ENCODE measurements around the gene CALD1. TPM values are rescaled to one million over a fixed set of nuclear protein-coding genes. Genes with fewer than 3 reads are reported as not detected.

CALD1 gene
- polyA plus RNA-seq (2012; ENCODE audit: missing spikeins), result 0.55 TPM

DNA sequence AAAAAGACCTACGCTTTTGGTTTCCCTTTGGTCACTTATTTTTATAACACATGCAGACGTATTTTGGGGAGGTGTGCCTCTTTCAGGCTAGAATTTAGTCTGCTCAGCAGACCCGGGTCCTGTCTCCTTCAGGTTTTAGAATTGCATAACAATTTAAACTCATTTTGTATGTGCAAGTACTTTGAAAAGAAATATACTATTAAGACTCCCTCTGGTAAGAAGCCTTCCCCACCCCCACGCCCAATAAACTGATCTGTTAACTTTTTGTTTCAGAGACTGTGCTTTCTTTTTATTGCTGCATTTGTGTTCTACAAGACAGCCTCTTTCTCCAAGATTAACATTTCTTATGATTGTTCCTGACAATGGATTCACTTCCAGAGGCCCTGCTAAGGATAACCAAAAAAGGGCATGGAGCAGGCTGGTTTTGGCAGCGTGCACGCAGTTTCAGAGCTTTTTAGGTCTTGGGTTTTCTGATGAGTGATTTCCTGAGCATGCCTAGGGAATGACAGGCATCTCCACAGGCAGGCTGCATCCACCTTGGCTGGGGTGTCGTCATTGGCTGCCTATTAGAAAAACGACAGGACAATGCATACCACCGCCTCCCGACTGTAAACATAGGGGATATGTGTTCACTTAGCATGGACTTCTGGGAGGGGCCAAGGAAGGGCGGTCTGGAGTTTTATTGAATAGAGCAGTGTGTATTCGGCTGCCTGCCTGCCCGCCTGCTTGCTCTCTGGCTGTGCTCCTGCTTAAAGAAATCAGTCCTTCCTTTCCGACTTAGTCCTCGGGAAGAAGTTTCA is at the start of gene CALD1:
CALD1 (plus strand) TSS at position 694 of the 800 bp plus-strand sequence. CDS start 88,100 bp downstream, outside the sequence.
- FAIRE-seq (no peak), DNase-seq (ENCODE audit: insufficient read length) (no peak)
- no peak for TF ChIP-seq POLR2A (IDR thresholded peaks at IDR 0.05; ENCODE audit: low read depth, low read length)
- TF ChIP-seq TAF1 (IDR thresholded peaks at IDR 0.05; ENCODE audit: borderline replicate concordance, low read depth, low read length), result no peak
- TF ChIP-seq POLR2AphosphoS5 (IDR thresholded peaks at IDR 0.05; ENCODE audit: low read depth, low read length), result no peak

- no peak for TF ChIP-seq POLR2A (IDR thresholded peaks at IDR 0.05; ENCODE audit: low read depth, low read length)
- no peak for TF ChIP-seq POLR2AphosphoS5 (IDR thresholded peaks at IDR 0.05; ENCODE audit: low read depth, low read length)
- TF ChIP-seq TAF1 (IDR thresholded peaks at IDR 0.05; ENCODE audit: borderline replicate concordance, low read depth, low read length), result no peak
- no peak for DNase-seq (ENCODE audit: insufficient read length)
- no peak for FAIRE-seq
Observed at GRCh38 chr7:134729895-134730294, 49.5 kb upstream of the CALD1 start.

GRCh38 chr7:134730411-134730829 is 49.0 kb upstream of the CALD1 start:
- FAIRE-seq (no peak), DNase-seq (ENCODE audit: insufficient read length) (no peak)
- TF ChIP-seq POLR2AphosphoS5 (IDR thresholded peaks at IDR 0.05; ENCODE audit: low read depth, low read length) (no peak), POLR2A (IDR thresholded peaks at IDR 0.05; ENCODE audit: low read depth, low read length) (no peak)

DNA sequence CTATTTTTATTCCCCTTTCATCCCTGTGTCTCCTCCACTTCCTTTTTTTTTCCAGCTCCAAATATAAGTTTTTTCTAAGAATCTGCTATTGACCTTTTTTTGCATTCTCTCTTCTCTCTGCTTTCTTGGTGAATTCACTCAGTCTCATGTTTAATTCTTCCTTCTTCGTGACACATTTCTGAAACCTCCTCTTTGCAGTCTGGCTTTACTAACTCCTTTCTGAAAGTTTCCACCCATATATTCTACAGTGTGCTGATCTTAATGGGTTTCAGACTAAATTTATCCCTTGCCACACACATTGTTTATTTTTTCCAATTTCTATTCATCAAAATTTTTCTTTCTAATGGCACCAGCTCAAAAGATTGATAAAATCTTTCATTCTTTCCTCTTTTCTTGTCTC is 47.8 kb upstream of the CALD1 start:
- no peak for DNase-seq (ENCODE audit: insufficient read length)
- no peak for FAIRE-seq
- no peak for TF ChIP-seq POLR2A (IDR thresholded peaks at IDR 0.05; ENCODE audit: low read depth, low read length)

DNA sequence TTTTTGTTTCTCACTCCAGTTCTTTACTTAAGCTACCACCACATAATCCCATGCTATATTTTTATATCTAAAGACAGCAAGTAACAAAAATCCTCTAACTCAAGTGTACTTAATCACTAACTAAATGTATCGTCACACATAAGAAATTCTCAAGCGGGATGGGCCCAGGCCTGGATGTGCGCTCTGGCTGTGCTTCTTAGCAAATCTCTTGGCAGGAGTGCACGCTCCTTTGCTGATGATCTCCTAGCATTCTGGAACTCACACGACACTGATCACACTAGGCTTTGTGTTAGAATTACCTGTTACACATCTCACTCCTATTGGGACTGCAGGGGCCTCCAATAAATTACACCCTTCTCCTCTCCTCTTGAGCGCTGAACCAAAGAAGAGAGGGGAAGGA is 46.7 kb upstream of the CALD1 start:
- FAIRE-seq (no peak), DNase-seq (ENCODE audit: insufficient read length) (no peak)
- TF ChIP-seq POLR2AphosphoS5 (IDR thresholded peaks at IDR 0.05; ENCODE audit: low read depth, low read length), result no peak
- no peak for TF ChIP-seq POLR2A (IDR thresholded peaks at IDR 0.05; ENCODE audit: low read depth, low read length)
- TF ChIP-seq TAF1 (IDR thresholded peaks at IDR 0.05; ENCODE audit: borderline replicate concordance, low read depth, low read length), result no peak

DNA sequence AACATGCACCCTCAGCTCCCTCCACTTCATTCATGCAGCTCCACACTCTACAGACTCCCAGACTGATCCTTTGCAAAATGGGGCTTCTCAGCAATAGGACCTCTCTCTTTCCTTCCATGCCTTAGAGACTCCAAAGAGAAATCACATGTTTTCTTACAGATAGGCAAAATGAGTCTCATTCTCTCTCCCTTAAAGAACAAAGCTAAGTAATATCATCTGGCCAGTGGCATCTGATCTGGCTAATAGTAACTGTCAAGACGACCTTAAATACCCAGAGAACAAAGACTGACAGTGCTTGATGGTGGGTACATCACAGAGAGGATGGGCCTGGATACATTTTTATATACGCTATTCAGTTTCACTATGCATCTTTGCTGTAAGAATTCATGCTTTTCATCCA is 43.1 kb upstream of the CALD1 start:
- no peak for DNase-seq (ENCODE audit: insufficient read length)
- TF ChIP-seq POLR2AphosphoS5 (IDR thresholded peaks at IDR 0.05; ENCODE audit: low read depth, low read length) (no peak), POLR2A (IDR thresholded peaks at IDR 0.05; ENCODE audit: low read depth, low read length) (no peak), TAF1 (IDR thresholded peaks at IDR 0.05; ENCODE audit: borderline replicate concordance, low read depth, low read length) (no peak)
- FAIRE-seq, result no peak

GRCh38 chr7:134737566-134738345 is 41.7 kb upstream of the CALD1 start:
- DNase-seq (ENCODE audit: insufficient read length), result no peak
- FAIRE-seq, result no peak
- TF ChIP-seq POLR2AphosphoS5 (IDR thresholded peaks at IDR 0.05; ENCODE audit: low read depth, low read length) (no peak), POLR2A (IDR thresholded peaks at IDR 0.05; ENCODE audit: low read depth, low read length) (no peak), TAF1 (IDR thresholded peaks at IDR 0.05; ENCODE audit: borderline replicate concordance, low read depth, low read length) (no peak)

- DNase-seq (ENCODE audit: insufficient read length), result no peak
Observed at GRCh38 chr7:134739362-134739761, 40.1 kb upstream of the CALD1 start.

GRCh38 chr7:134740376-134740775 is 39.1 kb upstream of the CALD1 start:
- DNase-seq (ENCODE audit: insufficient read length) (no peak), FAIRE-seq (no peak)
- TF ChIP-seq TAF1 (IDR thresholded peaks at IDR 0.05; ENCODE audit: borderline replicate concordance, low read depth, low read length), result no peak
- no peak for TF ChIP-seq POLR2A (IDR thresholded peaks at IDR 0.05; ENCODE audit: low read depth, low read length)
- TF ChIP-seq POLR2AphosphoS5 (IDR thresholded peaks at IDR 0.05; ENCODE audit: low read depth, low read length), result no peak

More at GRCh38 chr7:134739362-134739761, 40.1 kb upstream of the CALD1 start:
- no peak for FAIRE-seq
- no peak for TF ChIP-seq POLR2A (IDR thresholded peaks at IDR 0.05; ENCODE audit: low read depth, low read length)
- no peak for TF ChIP-seq TAF1 (IDR thresholded peaks at IDR 0.05; ENCODE audit: borderline replicate concordance, low read depth, low read length)
- TF ChIP-seq POLR2AphosphoS5 (IDR thresholded peaks at IDR 0.05; ENCODE audit: low read depth, low read length), result no peak

DNA sequence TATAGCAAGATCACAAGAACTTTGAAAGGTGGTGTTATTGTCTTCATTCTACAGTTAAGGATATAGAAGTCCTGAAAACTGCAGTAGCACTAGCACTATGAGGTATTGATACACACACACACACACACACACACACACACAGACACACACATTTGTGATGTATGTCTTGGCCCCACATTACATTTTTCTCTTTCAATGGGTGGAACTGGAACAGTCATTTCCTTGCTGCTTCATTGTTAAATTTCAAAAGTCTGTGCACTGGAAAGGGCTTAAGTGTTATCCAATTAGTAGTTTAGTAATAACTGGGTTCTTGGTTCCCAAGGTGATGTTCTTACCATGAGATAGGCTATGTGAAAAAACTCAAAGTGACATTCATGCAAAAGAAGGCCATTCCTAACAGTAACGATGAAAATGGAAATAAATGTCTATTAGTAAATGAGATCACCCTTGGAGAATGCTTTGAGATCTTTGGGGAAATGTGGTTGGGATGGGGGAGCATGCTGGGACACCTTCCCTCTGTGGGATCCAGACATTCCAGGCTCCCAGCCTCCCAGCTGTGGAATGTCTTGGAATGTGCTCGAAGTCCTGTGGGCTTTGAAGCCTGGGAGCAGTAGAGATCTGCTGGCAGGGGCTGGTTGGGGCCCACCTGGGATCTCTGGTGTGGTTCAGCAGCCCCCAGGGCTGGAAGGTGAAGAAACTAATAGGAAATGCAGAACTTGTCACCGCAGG is 37.4 kb upstream of the CALD1 start:
- DNase-seq (ENCODE audit: insufficient read length), result no peak
- FAIRE-seq, result no peak
- no peak for TF ChIP-seq TAF1 (IDR thresholded peaks at IDR 0.05; ENCODE audit: borderline replicate concordance, low read depth, low read length)
- no peak for TF ChIP-seq POLR2AphosphoS5 (IDR thresholded peaks at IDR 0.05; ENCODE audit: low read depth, low read length)
- no peak for TF ChIP-seq POLR2A (IDR thresholded peaks at IDR 0.05; ENCODE audit: low read depth, low read length)

- DNase-seq (ENCODE audit: insufficient read length), result no peak
- no peak for TF ChIP-seq POLR2AphosphoS5 (IDR thresholded peaks at IDR 0.05; ENCODE audit: low read depth, low read length)
- no peak for TF ChIP-seq POLR2A (IDR thresholded peaks at IDR 0.05; ENCODE audit: low read depth, low read length)
- no peak for TF ChIP-seq TAF1 (IDR thresholded peaks at IDR 0.05; ENCODE audit: borderline replicate concordance, low read depth, low read length)
- no peak for FAIRE-seq
Observed at GRCh38 chr7:134742688-134743350, 36.6 kb upstream of the CALD1 start.
